Subcutaneous adipose tissue (tissue), 4 donors: ENCODE results near the gene CLDN1. TPM values are rescaled to one million over a fixed set of nuclear protein-coding genes. Genes with fewer than 3 reads are reported as not detected.

Experiments used
- total RNA-seq, 4 donors: library from RNA; depleted of rRNA; stranded (reverse); fragments of >200 nt; gene quantifications; one replicate each; pipeline ENCODE4 v1.1.0, GENCODE V29; 2016
- TF ChIP-seq, protein P1 (sequence below): fragments of 450-650 bp; IDR thresholded peaks from one replicate; pipeline ENCODE4 v1.5.1; 2016; ENCODE audit warnings: low read depth, mild to moderate bottlenecking, control low read depth, antibody characterized with exemption, moderate library complexity

CLDN1 gene
- total RNA-seq, 4 donors from 2014 or later, result 0.34 to 6.2 (median 1.3) TPM; not detected in 1

DNA sequence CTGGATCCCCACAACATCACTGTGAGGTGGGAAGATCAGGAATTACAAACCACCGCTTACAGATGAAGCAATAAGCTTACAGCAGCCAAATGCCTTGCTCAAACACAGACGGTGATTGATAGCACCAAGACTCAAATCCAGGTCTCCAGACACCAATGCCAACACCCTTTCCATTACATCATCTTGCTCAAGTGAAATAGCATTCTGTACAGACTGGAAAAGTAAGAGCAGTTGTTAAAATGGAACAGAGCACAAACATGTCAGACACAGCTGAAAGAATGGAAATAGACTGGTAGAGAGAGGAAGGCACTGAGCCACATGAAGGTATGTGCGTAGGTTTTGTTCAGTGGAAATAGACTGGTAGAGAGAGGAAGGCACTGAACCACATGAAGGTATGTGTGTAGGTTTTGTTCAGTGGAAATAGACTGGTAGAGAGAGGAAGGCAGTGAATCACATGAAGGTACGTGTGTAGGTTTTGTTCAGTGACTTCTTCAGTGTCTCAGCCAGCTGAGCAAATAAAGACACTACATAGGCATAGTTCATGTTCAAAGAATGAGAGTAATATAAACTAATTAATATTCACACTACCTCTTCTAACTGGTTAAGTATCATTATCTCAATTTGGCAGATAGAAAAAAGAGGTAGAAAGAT, 15.6 kb downstream of the CLDN1 start:
- TF ChIP-seq, protein P1, sequence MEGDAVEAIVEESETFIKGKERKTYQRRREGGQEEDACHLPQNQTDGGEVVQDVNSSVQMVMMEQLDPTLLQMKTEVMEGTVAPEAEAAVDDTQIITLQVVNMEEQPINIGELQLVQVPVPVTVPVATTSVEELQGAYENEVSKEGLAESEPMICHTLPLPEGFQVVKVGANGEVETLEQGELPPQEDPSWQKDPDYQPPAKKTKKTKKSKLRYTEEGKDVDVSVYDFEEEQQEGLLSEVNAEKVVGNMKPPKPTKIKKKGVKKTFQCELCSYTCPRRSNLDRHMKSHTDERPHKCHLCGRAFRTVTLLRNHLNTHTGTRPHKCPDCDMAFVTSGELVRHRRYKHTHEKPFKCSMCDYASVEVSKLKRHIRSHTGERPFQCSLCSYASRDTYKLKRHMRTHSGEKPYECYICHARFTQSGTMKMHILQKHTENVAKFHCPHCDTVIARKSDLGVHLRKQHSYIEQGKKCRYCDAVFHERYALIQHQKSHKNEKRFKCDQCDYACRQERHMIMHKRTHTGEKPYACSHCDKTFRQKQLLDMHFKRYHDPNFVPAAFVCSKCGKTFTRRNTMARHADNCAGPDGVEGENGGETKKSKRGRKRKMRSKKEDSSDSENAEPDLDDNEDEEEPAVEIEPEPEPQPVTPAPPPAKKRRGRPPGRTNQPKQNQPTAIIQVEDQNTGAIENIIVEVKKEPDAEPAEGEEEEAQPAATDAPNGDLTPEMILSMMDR, result no peak

- TF ChIP-seq, protein P1, result no peak
Observed at GRCh38 chr3:190306026-190306425, 16.2 kb downstream of the CLDN1 start.

DNA sequence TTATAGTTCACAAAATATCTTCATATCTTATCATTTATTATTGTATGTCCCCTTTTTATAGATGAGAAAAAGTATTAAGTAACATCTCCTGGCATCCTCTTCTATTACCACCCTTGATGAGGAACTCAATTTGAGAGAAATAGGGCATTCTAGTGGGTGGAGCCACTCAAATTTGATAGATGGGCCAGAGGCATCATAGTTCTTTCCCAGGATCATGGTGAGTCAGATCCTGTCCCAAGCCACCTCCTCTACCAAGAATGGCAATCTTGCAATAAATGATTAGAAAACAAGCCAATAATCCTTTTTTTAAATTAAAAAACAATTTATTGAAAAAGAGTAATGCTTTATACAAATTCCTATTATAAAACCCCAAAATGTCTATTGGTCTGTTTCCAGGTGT, 16.8 kb downstream of the CLDN1 start:
- TF ChIP-seq, protein P1, result no peak

DNA sequence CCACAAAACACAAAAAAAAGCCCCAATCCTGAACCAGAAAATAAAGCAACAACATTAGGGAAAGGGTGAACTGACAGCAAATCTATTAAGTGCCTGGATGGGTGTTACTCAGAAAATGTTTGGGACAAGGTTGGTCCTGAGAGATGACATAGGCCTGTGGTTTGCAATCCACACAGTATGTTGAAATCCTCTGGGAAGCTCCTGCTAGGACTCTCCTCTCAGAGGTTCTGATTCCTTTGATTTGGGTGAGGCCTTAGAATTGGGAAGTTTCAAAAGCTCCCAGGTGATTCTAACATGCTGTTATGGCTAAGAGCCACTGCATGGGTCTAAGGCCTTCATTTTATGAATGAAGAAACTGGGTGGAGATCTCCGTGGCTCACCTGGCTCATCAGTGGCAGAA, 18.4 kb downstream of the CLDN1 start:
- TF ChIP-seq, protein P1, result no peak

- TF ChIP-seq, protein P1, result no peak
Observed at GRCh38 chr3:190302212-190302867, 19.9 kb downstream of the CLDN1 start.

GRCh38 chr3:190301591-190301990, 20.7 kb downstream of the CLDN1 start:
- TF ChIP-seq, protein P1, result no peak

DNA sequence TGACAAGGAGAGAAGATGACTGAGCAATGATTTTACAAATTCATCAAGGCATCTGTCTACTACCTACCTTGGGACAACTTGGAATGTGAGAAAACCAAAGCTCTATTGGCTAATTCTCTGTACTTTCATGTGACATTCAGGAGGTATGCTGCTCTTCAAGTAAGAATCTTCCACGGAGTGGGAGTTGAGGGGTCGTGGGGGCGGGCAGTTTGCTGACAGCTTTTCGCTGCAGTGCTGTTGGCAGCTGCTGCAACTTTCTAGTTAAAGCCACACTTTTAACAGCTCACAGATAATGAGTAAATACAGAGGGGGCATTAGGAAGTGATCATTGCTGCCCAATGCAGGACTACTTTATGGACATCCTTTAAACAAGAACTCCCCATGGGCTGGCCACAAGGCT, 22.3 kb downstream of the CLDN1 start:
- TF ChIP-seq, protein P1, result no peak
